SKM-1 (cell line): ENCODE results near the gene SMAD1.
"Not testable (repeated sequence)": the region's sequence is repeated elsewhere in the genome, so short reads cannot be mapped to it uniquely, and the experiment has no call there.

Source experiments
- DNase-seq: peaks from one replicate; lab custom pipeline; 2025; ENCODE audit not compliant: unreplicated experiment; lab: John Stamatoyannopoulos, UW

The SMAD1 gene

GRCh38 chr4:145525291-145525740, 43.7 kb downstream of the SMAD1 start:
- DNase-seq: no peak

GRCh38 chr4:145527773-145528172, 46.1 kb downstream of the SMAD1 start:
- DNase-seq: no peak

- DNase-seq: no peak
Observed at GRCh38 chr4:145528601-145529000, 46.9 kb downstream of the SMAD1 start.

- DNase-seq: no peak
Observed at GRCh38 chr4:145530189-145530588, 48.5 kb downstream of the SMAD1 start.

GRCh38 chr4:145530662-145531061, 49.0 kb downstream of the SMAD1 start:
- DNase-seq: no peak

GRCh38 chr4:145531223-145531622, 49.6 kb downstream of the SMAD1 start:
- DNase-seq: no peak

- no peak for DNase-seq
Observed at GRCh38 chr4:145531859-145532258, 50.2 kb downstream of the SMAD1 start.

- no peak for DNase-seq
Observed at GRCh38 chr4:145533001-145533400, 51.3 kb downstream of the SMAD1 start.

- DNase-seq: not testable (repeated sequence)
Observed at GRCh38 chr4:145533415-145533814, 51.8 kb downstream of the SMAD1 start.

GRCh38 chr4:145533961-145534360, 52.3 kb downstream of the SMAD1 start:
- no peak for DNase-seq

- no peak for DNase-seq
Observed at GRCh38 chr4:145535202-145535601, 53.5 kb downstream of the SMAD1 start.

GRCh38 chr4:145536044-145536443, 54.4 kb downstream of the SMAD1 start:
- DNase-seq: no peak

- no peak for DNase-seq
Observed at GRCh38 chr4:145538596-145538995, 56.9 kb downstream of the SMAD1 start.

GRCh38 chr4:145539671-145540070, 58.0 kb downstream of the SMAD1 start:
- DNase-seq: no peak

GRCh38 chr4:145540235-145540634, 58.6 kb downstream of the SMAD1 start:
- no peak for DNase-seq

- no peak for DNase-seq
Observed at GRCh38 chr4:145541346-145541745, 59.7 kb downstream of the SMAD1 start.

- DNase-seq: no peak
Observed at GRCh38 chr4:145545031-145545430, 63.4 kb downstream of the SMAD1 start.

GRCh38 chr4:145545538-145546174, 64.0 kb downstream of the SMAD1 start:
- DNase-seq: no peak

- no peak for DNase-seq
Observed at GRCh38 chr4:145546175-145546915, 64.7 kb downstream of the SMAD1 start.

GRCh38 chr4:145551660-145552059, 70.0 kb downstream of the SMAD1 start:
- DNase-seq: no peak

- DNase-seq: no peak
Observed at GRCh38 chr4:145552181-145552822, 70.6 kb downstream of the SMAD1 start.

- no peak for DNase-seq
Observed at GRCh38 chr4:145553375-145553774, 71.7 kb downstream of the SMAD1 start.
